Right atrium auricular region (tissue), 2 donors: Measurements from ENCODE around the gene RAPGEF6. TPM values are rescaled to one million over a fixed set of nuclear protein-coding genes. Genes with fewer than 3 reads are reported as not detected.

Source experiments
- DNase-seq: peaks from one replicate; pipeline ENCODE4 v3.0.0-alpha.2; 2019; ENCODE audit warnings: low spot score
- H3K27ac ChIP-seq, 2 donors: fragments of 200-600 bp; sonication (generic); 1 replicate in 1 of 2; 2 replicates in 1 of 2; pipeline ENCODE4 v1.5.1; 2016 to 2019
- H3K27me3 ChIP-seq, 2 donors: fragments of 200-600 bp; sonication (generic); one replicate each; pipeline versions ENCODE4 v1.5.1 to v1.6.0; 2017 to 2019
- H3K36me3 ChIP-seq: fragments of 200-600 bp; sonication (generic); one replicate; pipeline ENCODE4 v1.5.1; 2016
- H3K4me1 ChIP-seq, 2 donors: fragments of 200-600 bp; sonication (generic); one replicate each; pipeline versions ENCODE4 v1.5.1 to v1.6.0; 2017 to 2019
- H3K4me3 ChIP-seq, 2 donors: fragments of 200-600 bp; sonication (generic); 1 replicate in 1 of 2; 2 replicates in 1 of 2; pipeline ENCODE4 v1.5.1; 2017 to 2019; ENCODE audit warnings: mild to moderate bottlenecking in 1 of 2, moderate library complexity in 1 of 2
- H3K9me3 ChIP-seq, 2 donors: fragments of 200-600 bp; sonication (generic); one replicate each; pipeline ENCODE4 v1.5.1; 2019
- CTCF ChIP-seq, 2 donors: fragments of 200-600 bp; sonication (generic); IDR thresholded peaks; one replicate each; pipeline ENCODE4 v1.5.1; 2019; ENCODE audit warnings: antibody characterized with exemption in 2 of 2
- total RNA-seq, 2 donors: library from RNA; depleted of rRNA; stranded (reverse); fragments of >200 nt; gene quantifications; one replicate each; pipeline ENCODE4 v1.1.0, GENCODE V29; 2016

Gene RAPGEF6
- total RNA-seq, 2 donors from 2014 or later, result 10.0 to 14.0 TPM

- H3K36me3 ChIP-seq, result no peaks in the 10 kb centered on the region
- H3K9me3 ChIP-seq, result no peaks in the 10 kb centered on the region
- H3K4me3 ChIP-seq, result no peak overlapping the region
- no peaks in the 10 kb centered on the region for H3K4me1 ChIP-seq
- no peak overlapping the region for H3K27ac ChIP-seq
- no peak for DNase-seq
- no peak for TF ChIP-seq CTCF (IDR thresholded peaks at IDR 0.05)
- H3K27me3 ChIP-seq, result no peaks in the 10 kb centered on the region
Measured at GRCh38 chr5:131473731-131474130, 161.3 kb downstream of the RAPGEF6 start.

GRCh38 chr5:131466171-131466766 is 168.8 kb downstream of the RAPGEF6 start:
- DNase-seq, result no peak
- Histone ChIP-seq H3K36me3 (no peaks in the 10 kb centered on the region), H3K9me3 (no peaks in the 10 kb centered on the region), H3K27ac (no peak overlapping the region), H3K4me1 (no peaks in the 10 kb centered on the region), H3K27me3 (no peaks in the 10 kb centered on the region), H3K4me3 (no peak overlapping the region)
- TF ChIP-seq CTCF (IDR thresholded peaks at IDR 0.05), result no peak

GRCh38 chr5:131463656-131464055 is 171.4 kb downstream of the RAPGEF6 start:
- TF ChIP-seq CTCF (IDR thresholded peaks at IDR 0.05), result no peak
- Histone ChIP-seq H3K4me1 (peaks cover 0 to 4% of the 10 kb centered on the region in 2 donors), H3K27ac (no peak overlapping the region), H3K36me3 (no peaks in the 10 kb centered on the region), H3K4me3 (no peak overlapping the region), H3K9me3 (no peaks in the 10 kb centered on the region), H3K27me3 (no peaks in the 10 kb centered on the region)
- DNase-seq, result no peak

- peaks cover 0 to 4% of the 10 kb centered on the region in 2 donors for H3K4me1 ChIP-seq
- no peaks in the 10 kb centered on the region for H3K9me3 ChIP-seq
- H3K36me3 ChIP-seq, result no peaks in the 10 kb centered on the region
- H3K27ac ChIP-seq, result no peak overlapping the region
- no peak for DNase-seq
- H3K27me3 ChIP-seq, result no peaks in the 10 kb centered on the region
- H3K4me3 ChIP-seq, result no peak overlapping the region
- no peak for TF ChIP-seq CTCF (IDR thresholded peaks at IDR 0.05)
Measured at GRCh38 chr5:131462454-131462853, 172.6 kb downstream of the RAPGEF6 start.

- H3K4me3 ChIP-seq, result no peak overlapping the region
- H3K27me3 ChIP-seq, result no peaks in the 10 kb centered on the region
- H3K9me3 ChIP-seq, result no peaks in the 10 kb centered on the region
- no peaks in the 10 kb centered on the region for H3K36me3 ChIP-seq
- no peak for DNase-seq
- H3K4me1 ChIP-seq, result peaks cover 0 to 9% of the 10 kb centered on the region in 2 donors
- no peak for TF ChIP-seq CTCF (IDR thresholded peaks at IDR 0.05)
- no peak overlapping the region for H3K27ac ChIP-seq
Measured at GRCh38 chr5:131461742-131462141, 173.3 kb downstream of the RAPGEF6 start.
